ENCODE data around the gene TBC1D24. TPM values are rescaled to one million over a fixed set of nuclear protein-coding genes. Genes with fewer than 3 reads are reported as not detected.

The TBC1D24 gene
- total RNA-seq = 20.7 and 28.8 TPM in 2 replicates

DNA sequence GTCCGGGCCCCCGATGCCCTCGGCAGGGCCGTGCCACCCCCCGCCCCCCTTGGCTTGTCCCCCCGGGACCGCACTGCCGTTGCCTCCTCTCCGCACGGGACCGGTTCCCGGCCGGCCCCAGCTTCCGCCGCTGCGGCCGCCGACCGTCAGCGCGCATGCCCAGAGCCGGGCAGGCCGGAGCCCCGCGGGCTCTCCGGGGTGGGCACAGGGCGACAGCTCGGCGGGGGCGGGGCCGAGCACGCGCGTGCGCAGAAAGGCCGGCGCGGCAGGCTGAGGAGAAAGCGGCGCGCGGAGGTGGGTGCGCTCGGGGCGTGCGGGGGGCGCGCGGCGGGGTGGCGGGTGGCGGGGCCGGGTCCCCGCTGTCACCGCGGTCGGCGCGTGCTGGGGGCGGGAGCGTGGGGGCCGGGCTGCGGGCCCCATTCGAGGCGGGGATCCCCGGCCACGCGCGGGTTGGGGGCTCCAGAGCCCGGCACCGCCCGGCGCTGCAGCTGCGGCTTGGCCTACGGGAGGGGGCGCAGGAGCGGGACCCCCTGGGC, at the start of gene TBC1D24:
TSS of gene TBC1D24 (plus strand) at position 251 of the 536 bp plus-strand sequence. CDS start 21,022 bp downstream, outside the sequence.

GRCh38 chr16:2429034-2429770, 45.7 kb upstream of the TBC1D24 start, which contains the start of gene CCNF:
CCNF (plus strand) TSS chr16:2429447; CDS start chr16:2429482, 35 bp downstream.

DNA sequence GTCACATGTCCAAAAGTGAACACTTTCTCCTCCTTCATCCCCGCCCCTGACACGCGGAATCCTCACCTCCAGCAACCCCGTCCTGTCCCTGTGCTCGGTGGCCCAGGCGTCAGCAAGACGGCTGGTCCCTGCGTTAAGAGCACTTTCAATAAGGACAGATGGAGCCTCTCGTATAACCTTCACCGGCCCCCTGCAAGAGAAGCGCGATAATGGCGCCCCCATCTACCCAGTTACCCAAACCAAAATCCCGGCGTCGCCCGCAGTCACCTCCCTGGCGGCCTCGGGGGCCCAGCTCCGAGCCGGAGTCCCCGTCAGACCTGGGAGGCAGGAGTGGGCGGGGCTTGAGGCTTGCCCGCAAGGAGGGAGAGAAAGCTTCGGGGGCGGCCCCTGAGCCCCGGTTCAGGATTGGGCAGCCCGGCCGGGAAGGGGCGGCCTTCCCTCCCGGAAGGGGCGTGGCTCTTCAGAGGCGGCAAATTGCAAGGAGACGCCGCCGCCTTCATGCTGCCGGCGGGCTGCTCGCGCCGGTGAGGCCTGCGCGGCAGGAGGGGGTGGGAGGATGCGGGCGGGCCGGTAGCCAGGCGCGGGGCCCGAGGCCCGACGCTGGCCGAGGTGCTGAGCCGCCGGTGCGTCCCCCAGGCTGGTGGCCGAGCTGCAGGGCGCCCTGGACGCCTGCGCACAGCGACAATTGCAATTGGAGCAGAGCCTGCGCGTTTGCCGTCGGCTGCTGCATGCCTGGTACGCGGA, 15.1 kb upstream of the TBC1D24 start, which contains the start of gene TEDC2:
TSS of gene TEDC2 (plus strand) at position 463 of the 744 bp plus-strand sequence. CDS start at position 499, 36 bp downstream.

DNA sequence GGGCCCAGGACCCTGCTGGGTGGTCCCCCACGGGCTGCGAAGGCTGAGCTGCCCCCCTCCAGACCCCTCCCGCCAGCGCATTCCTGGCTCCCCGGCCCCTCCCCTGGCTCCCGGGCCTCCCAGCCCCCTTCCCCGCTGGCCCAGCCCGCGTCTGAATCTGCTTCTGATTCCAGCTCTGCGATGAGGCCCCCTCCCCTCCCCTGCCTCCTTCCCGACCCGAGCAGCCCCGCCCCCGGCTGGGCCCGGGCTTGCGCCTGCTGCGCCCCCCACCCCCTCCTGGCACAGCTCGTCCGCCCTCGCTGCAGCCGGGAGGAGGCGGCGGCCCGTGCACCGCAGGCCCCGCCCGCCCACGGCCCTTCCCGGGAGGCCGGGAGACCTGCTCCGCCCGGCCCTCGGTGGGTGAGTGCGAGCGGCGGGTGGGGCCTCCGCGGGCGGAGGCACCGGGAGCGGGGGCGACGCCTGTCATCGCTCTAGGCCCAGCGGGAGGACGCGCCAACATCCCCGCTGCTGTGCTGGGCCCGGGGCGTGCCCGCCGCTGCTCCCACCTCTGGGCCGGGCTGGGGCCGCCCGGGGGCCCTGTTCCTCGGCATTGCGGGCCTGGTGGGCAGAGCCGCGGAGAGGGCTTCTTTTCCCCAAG, 3.8 kb upstream of the TBC1D24 start, which contains the start of gene NTN3:
TSS of gene NTN3 (plus strand) at position 282 of the 637 bp plus-strand sequence. CDS start 405 bp downstream, outside the sequence.

DNA sequence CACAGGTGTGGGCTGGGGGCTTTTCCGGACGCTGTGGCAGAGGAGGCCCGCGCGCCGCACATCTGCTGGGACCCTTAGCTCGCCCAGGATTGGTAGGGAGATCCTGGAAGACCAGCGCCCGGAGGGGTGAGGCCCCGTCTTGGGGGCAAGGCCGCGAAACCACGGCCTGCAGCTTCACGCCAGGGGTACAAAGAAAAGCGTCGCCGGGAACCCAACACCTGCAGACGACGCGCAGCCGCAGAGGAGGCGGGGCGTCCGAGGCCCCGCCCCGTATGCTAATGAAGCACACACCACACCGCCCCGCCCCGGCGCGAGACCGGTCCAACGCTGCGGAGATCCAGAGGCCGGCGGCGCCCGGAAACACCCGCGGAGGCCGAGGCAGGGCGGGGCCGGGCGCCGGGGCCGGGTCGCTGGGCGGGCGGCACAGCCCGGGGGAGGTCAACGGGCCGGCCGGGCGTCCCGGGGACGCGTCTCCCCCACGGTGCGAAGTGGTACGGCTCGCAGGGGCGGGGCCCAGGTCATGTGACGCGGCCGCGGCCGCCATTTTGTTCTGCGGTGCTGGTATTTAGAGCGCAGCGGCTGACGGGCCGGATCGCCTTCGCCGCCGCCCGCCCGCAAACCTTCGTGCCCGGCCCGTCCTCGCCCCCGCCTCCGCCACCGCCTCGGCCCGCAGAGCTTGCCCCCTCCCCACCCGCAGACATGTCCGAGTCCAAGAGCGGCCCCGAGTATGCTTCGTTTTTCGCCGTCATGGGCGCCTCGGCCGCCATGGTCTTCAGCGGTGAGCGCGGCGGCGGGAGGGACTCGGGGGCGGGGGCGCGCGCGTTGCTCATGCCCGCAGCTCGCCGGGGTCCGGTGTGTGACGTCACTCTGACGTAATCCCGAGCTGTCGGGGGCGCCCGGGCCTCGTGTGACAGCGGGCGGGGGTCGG, 38.7 kb downstream of the TBC1D24 start, which contains the start of gene ATP6V0C:
TSS of gene ATP6V0C (plus strand) at position 548 of the 928 bp plus-strand sequence. CDS start at position 700, 152 bp downstream.

DNA sequence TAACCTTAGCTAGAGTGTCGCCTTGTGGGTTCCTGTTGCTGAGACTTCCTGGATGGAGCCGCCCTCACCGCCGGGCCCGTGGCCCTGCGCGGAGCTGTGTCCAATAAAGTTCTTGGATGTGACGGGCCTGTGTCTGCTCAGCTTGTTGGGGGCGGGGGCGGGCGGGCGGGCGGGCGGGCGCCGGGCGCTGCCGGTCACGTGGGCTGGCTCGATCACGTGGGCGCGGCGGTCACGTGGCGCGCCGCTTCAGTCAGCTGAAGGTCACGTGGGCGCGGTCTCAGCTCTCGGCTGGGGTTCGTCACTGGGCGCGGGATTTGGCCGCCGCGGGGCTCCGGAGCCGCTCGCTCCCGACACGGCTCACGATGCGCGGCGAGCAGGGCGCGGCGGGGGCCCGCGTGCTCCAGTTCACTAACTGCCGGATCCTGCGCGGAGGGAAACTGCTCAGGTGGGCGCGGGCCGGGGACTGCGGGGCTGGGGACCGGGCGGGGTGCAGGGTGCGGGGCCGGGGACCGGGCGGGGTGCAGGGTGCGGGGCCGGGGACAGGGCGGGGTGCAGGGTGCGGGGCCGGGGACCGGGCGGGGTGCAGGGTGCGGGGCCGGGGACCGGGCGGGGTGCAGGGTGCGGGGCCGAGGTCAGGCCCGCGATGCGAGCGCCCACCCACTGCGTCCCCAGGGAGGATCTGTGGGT, 45.3 kb downstream of the TBC1D24 start, which contains the start of gene AMDHD2:
TSS of gene AMDHD2 (plus strand) at position 275 of the 687 bp plus-strand sequence. CDS start at position 363, 88 bp downstream.

GRCh38 chr16:2531371-2531695, 56.4 kb downstream of the TBC1D24 start, which contains the start of gene CEMP1:
CEMP1 (minus strand) TSS chr16:2531408; CDS start chr16:2531073, 335 bp downstream.

DNA sequence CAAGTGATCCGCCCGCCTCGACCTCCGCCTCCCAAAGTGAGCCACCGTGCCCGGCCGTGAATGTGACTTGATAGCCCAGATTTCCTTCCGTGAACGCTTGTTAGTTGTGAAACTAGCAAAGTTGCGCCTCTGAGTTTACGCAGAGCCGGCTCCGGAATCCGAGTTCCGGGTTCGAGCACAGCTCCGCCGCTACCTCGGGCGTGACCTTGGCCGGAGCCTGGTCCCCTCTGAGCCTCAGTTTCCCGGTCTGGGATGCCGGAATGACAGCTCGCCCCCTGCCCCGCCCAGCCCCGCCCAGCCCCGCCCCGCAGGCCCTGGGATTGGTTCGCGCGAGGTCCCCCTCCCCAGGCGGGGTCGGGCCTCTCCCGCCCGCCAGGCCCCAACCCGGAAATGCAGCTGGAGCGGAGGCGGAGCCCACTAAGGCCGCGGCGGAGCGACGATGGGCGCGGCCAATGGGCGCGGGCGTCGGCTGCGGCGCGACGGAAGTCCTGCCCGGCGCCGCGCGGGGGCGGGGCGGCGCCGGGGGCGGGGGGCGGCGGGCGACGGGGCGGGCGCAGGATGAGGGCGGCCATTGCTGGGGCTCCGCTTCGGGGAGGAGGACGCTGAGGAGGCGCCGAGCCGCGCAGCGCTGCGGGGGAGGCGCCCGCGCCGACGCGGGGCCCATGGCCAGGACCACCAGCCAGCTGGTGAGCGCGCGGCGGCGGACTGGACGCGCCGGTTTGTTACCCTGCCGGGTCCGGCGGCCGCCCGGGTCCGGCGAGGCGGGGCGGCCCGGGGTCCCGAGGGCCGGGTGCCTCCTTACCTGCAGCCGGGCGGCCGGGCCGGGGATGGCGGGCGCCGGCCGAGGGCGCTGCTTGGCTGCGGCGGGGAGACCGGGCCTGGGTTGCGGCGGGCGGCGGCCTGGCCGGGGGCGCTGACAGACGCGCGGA, 62.8 kb downstream of the TBC1D24 start, which contains the start of gene PDPK1:
TSS of gene PDPK1 (plus strand) at position 571 of the 929 bp plus-strand sequence. CDS start at position 663, 92 bp downstream.

Other genes with a start within 250 kb of the TBC1D24 start
- 0.65 and 0.92 TPM in 2 replicates for gene DNASE1L2, start 238.7 kb upstream of the TBC1D24 start, total RNA-seq
- gene ECI1, start 223.5 kb upstream of the TBC1D24 start, total RNA-seq = 17.9 and 23.9 TPM in 2 replicates
- gene RNPS1, start 207.0 kb upstream of the TBC1D24 start, total RNA-seq = 45.6 and 57.1 TPM in 2 replicates
- gene ABCA3, start 134.4 kb upstream of the TBC1D24 start, total RNA-seq = 13.0 and 16.0 TPM in 2 replicates
- 5.0 and 7.8 TPM in 2 replicates for gene CCNF, start 45.7 kb upstream of the TBC1D24 start, total RNA-seq
- gene TEDC2, start 15.0 kb upstream of the TBC1D24 start, total RNA-seq = 2.4 and 2.8 TPM in 2 replicates
- gene NTN3, start 3.8 kb upstream of the TBC1D24 start, total RNA-seq = 0.85 and 1.3 TPM in 2 replicates
- gene ATP6V0C, start 38.8 kb downstream of the TBC1D24 start, total RNA-seq = 19.5 and 34.5 TPM in 2 replicates
- gene AMDHD2, start 45.2 kb downstream of the TBC1D24 start, total RNA-seq = 35.8 and 73.4 TPM in 2 replicates
- not detected in 2 replicates for gene CEMP1, start 56.3 kb downstream of the TBC1D24 start, total RNA-seq
- 28.9 and 30.2 TPM in 2 replicates for gene PDPK1, start 62.9 kb downstream of the TBC1D24 start, total RNA-seq
- 20.3 and 25.3 TPM in 2 replicates for gene KCTD5, start 207.4 kb downstream of the TBC1D24 start, total RNA-seq
- 0.69 and 0.72 TPM in 2 replicates for gene PRSS27, start 245.1 kb downstream of the TBC1D24 start, total RNA-seq